ENCODE data around the gene FAM9A. TPM values are rescaled to one million over a fixed set of nuclear protein-coding genes. Genes with fewer than 3 reads are reported as not detected.

Gene FAM9A
- total RNA-seq, 1 experiment from 2014 or later, result not detected

DNA sequence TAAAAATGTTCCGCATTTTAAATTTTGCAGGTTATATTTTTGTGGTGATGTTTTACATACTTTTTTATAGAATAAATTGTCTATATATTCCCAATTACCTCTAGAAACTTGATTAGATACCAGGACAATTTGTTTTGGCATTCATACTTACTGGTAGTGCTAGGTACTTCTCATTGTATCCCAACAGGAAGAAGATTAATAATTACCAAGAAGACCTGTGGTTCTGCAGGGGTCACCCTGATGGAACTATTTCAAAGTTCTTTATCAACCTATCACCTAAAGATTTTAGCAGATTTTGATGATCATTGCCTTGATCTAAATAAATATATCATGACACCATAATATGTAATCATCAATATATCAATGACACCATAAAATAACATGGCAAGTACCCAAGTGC lies 22.5 kb upstream of the FAM9A start:
- H2BK120ac ChIP-seq (ENCODE audit: low read depth, low read length, poor library complexity, severe bottlenecking), result no peak overlapping the region

More for the DNA sequence above, 22.5 kb upstream of the FAM9A start:
- peaks cover 4% of the 10 kb centered on the region in 2 experiments for H3K4me1 Mint-ChIP-seq
- Histone ChIP-seq H4K5ac (ENCODE audit: insufficient read length, low read depth, low read length) (no peak overlapping the region), H2BK12ac (ENCODE audit: insufficient read length, low read depth, low read length) (no peak overlapping the region), H4K8ac (replicated peaks; ENCODE audit: insufficient read length, low read depth, low read length) (no peak overlapping the region), H3K23ac (ENCODE audit: insufficient read length, low read depth, low read length) (no peak overlapping the region), H3K4me1 (ENCODE audit: insufficient read depth, low read length) (no peaks in the 10 kb centered on the region), H3K9ac (ENCODE audit: extremely low read depth, insufficient read length, low read length) (no peak overlapping the region), H3K27me3 (ENCODE audit: insufficient read depth, low read length) (no peaks in the 10 kb centered on the region), H3K18ac (ENCODE audit: insufficient read length, low read depth, low read length) (no peak overlapping the region), H3K4ac (ENCODE audit: low read depth, low read length) (no peak overlapping the region), H3K79me1 (ENCODE audit: insufficient read depth, low read depth, low read length, poor library complexity, severe bottlenecking) (no peaks in the 10 kb centered on the region), H3K56ac (ENCODE audit: insufficient read length, low read depth, low read length) (no peak overlapping the region), H4K20me1 (ENCODE audit: control insufficient read depth, insufficient read depth, insufficient read length) (no peaks in the 10 kb centered on the region), H3T11ph (ENCODE audit: low read length) (no peak overlapping the region), H2AFZ (ENCODE audit: low read length) (no peak overlapping the region), H2BK20ac (ENCODE audit: low read depth, low read length, poor library complexity, severe bottlenecking) (no peak overlapping the region), H3K4me2 (ENCODE audit: insufficient read depth, insufficient read length, low read length) (no peak overlapping the region), H3K27ac (ENCODE audit: insufficient read length, low read depth, low read length) (no peak overlapping the region), H3K14ac (ENCODE audit: insufficient read depth, low read length) (no peak overlapping the region), H2AK5ac (ENCODE audit: insufficient read length, low read length) (no peak overlapping the region), H3K9me3 (ENCODE audit: control insufficient read depth, low read depth, low read length) (no peaks in the 10 kb centered on the region), H4K91ac (ENCODE audit: insufficient read length, low read depth, low read length) (no peak overlapping the region), H2BK5ac (ENCODE audit: insufficient read length, low read length) (no peak overlapping the region), H3K79me2 (ENCODE audit: insufficient read depth, low read length) (no peaks in the 10 kb centered on the region), H2BK15ac (ENCODE audit: low read depth, low read length) (no peak overlapping the region), H3K23me2 (ENCODE audit: insufficient read length, low read depth, low read length, poor library complexity, severe bottlenecking) (no peaks in the 10 kb centered on the region)
- TF ChIP-seq, protein P1, sequence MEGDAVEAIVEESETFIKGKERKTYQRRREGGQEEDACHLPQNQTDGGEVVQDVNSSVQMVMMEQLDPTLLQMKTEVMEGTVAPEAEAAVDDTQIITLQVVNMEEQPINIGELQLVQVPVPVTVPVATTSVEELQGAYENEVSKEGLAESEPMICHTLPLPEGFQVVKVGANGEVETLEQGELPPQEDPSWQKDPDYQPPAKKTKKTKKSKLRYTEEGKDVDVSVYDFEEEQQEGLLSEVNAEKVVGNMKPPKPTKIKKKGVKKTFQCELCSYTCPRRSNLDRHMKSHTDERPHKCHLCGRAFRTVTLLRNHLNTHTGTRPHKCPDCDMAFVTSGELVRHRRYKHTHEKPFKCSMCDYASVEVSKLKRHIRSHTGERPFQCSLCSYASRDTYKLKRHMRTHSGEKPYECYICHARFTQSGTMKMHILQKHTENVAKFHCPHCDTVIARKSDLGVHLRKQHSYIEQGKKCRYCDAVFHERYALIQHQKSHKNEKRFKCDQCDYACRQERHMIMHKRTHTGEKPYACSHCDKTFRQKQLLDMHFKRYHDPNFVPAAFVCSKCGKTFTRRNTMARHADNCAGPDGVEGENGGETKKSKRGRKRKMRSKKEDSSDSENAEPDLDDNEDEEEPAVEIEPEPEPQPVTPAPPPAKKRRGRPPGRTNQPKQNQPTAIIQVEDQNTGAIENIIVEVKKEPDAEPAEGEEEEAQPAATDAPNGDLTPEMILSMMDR (conservative IDR thresholded peaks at IDR 0.05), result no peak
- peaks cover 0 to 8% of the 10 kb centered on the region in 2 experiments; a peak in 2 of 5 replicates for H3K9me3 Mint-ChIP-seq
- no peak for DNase-seq
- H3K4me3 Mint-ChIP-seq, result no peak overlapping the region
- WGBS (ENCODE audit: extremely low coverage, insufficient read length, low lambda C conversion rate), result no CpG with 5 or more reads among the region's 1 CpG
- H3K27ac Mint-ChIP-seq, result no peak overlapping the region
- H3K27me3 Mint-ChIP-seq (ENCODE audit: low read depth), result 0 out of 2 replicates have a peak, but pooled peaks cover 2% of the 10 kb centered on the region
- H3K36me3 Mint-ChIP-seq (ENCODE audit: insufficient read depth in 1 of 3, low read depth in 3 of 3), result no peaks in the 10 kb centered on the region
